ENCODE measurements around the gene HNRNPUL2. TPM values are rescaled to one million over a fixed set of nuclear protein-coding genes. Genes with fewer than 3 reads are reported as not detected.
"Not testable (repeated sequence)": the region's sequence is repeated elsewhere in the genome, so short reads cannot be mapped to it uniquely, and the experiment has no call there.

HNRNPUL2 gene
- total RNA-seq, 2 experiments from 2014 or later, result 56.0 to 62.3 TPM

DNA sequence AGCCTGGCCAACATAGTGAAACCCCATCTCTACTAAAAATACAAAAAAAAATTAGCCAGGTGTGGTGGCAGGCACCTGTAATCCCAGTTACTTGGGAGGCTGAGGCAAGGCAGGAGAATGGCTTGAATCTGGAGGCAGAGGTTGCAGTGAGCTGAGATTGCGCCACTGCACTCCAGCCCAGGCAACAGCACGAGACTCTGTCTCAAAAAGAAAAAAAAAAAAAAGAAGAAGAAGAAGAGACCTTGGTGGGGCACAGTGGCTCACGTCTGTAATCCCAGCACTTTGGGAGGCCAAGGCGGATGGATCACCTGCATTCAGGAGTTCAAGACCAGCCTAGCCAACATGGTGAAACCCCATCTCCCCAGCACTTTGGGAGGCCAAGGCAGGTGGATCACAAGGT, 23.3 kb downstream of the HNRNPUL2 start:
- CTCF ChIA-PET, result interaction anchor here (0.6 kb wide), 1 partner anchor 63 kb away, joined by 3 read pairs; no protein-coding TSS in a partner anchor
- H3K9me3 Mint-ChIP-seq; DNase-seq; POLR2A ChIA-PET; H3K27ac Mint-ChIP-seq; H3K27me3 Mint-ChIP-seq; H3K4me3 Mint-ChIP-seq; intact Hi-C loops (cut with micrococcal nuclease): not testable (repeated sequence)
- Mint-ChIP-seq H3K36me3 (peaks cover 20% of the 10 kb centered on the region), H3K4me1 (ENCODE audit: low read depth) (peaks cover 39% of the 10 kb centered on the region)

- CTCF ChIA-PET, result interaction anchor here (1.6 to 1.9 kb wide), 2 partner anchors 8 to 21 kb away, joined by 5 to 9 read pairs; no protein-coding TSS in a partner anchor
- Mint-ChIP-seq H3K4me3 (no peak overlapping the region), H3K9me3 (no peaks in the 10 kb centered on the region), H3K4me1 (ENCODE audit: low read depth) (peaks cover 24% of the 10 kb centered on the region), H3K27ac (no peak overlapping the region), H3K36me3 (peaks cover 18% of the 10 kb centered on the region), H3K27me3 (no peaks in the 10 kb centered on the region)
- intact Hi-C loops (cut with micrococcal nuclease), result no loop called here
- DNase-seq, result peak; percentile 33
- POLR2A ChIA-PET, result no interaction called here
Measured at GRCh38 chr11:62702246-62702645, 25.0 kb downstream of the HNRNPUL2 start.

DNA sequence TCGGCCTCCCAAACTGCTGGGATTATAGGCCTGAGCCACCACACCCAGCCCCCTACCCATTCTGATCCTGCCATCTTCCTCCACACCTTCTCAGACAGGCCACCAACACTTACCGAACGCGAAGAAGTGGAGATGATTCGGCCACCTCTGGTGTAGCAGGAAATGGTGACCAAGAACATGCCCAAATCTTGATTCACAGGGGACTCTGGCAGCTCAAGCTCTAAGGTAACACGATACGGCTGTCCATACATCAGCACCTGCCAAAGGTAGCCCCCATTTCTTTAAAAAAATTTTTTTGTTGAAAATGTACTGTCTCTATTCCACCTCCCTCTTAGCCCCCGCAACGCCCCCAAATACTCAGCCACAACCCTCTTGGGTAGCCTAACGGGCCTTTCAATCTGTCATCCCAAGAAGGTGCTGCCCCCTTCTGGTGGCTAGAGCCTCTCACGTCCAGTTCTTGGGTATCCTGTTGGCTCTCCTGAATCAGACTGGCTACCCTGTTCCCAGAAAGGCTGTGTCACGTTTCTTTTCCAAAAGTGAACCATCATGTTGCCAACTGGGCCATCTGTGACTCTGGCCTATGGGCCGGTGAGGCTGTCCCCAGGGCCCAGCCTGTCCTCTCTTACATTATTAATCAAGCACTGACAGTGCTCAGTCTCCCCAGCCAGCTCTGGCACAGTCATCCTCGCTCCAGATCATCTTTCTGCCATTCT, 32.6 kb downstream of the HNRNPUL2 start:
- intact Hi-C loops (cut with micrococcal nuclease), result loop anchor here (1.0 to 5.0 kb wide), 3 partner anchors 82 to 314 kb away; partner anchors contain the start of genes EML3 and ROM1
- no peak overlapping the region for H3K27ac Mint-ChIP-seq
- peaks cover 20% of the 10 kb centered on the region for H3K36me3 Mint-ChIP-seq

GRCh38 chr11:62693624-62694023, 33.6 kb downstream of the HNRNPUL2 start:
- not testable (repeated sequence) for DNase-seq; H3K4me3 Mint-ChIP-seq; H3K9me3 Mint-ChIP-seq; H3K27me3 Mint-ChIP-seq; H3K27ac Mint-ChIP-seq; H3K4me1 Mint-ChIP-seq (ENCODE audit: low read depth)
- intact Hi-C loops (cut with micrococcal nuclease), result loop anchor here (1.0 to 5.0 kb wide), 3 partner anchors 81 to 313 kb away; partner anchors contain the start of genes EML3 and ROM1
- ChIA-PET POLR2A (interaction anchor here (1.1 kb wide), 2 partner anchors 16 to 22 kb away, joined by 3 read pairs; partner anchors contain the start of genes LBHD1 and UQCC3), CTCF (interaction anchor here (0.7 to 2.7 kb wide), 27 partner anchors 9 to 299 kb away, joined by 3 to 32 read pairs (median 5); partner anchors contain the start of genes C11orf98, CSKMT, EEF1G and HNRNPUL2)
- peaks cover 22% of the 10 kb centered on the region for H3K36me3 Mint-ChIP-seq

More for the DNA sequence above, 32.6 kb downstream of the HNRNPUL2 start:
- H3K27me3 Mint-ChIP-seq, result no peaks in the 10 kb centered on the region
- peaks cover 5% of the 10 kb centered on the region for H3K4me1 Mint-ChIP-seq (ENCODE audit: low read depth)
- H3K9me3 Mint-ChIP-seq, result no peaks in the 10 kb centered on the region
- H3K4me3 Mint-ChIP-seq, result no peak overlapping the region
- CTCF ChIA-PET, result interaction anchor here (0.5 to 2.7 kb wide), 40 partner anchors 8 to 313 kb away, joined by 3 to 32 read pairs (median 4); partner anchors contain the start of genes C11orf98, CSKMT, EEF1G and HNRNPUL2
- peak; percentile 81 for DNase-seq
- POLR2A ChIA-PET, result interaction anchor here (1.5 kb wide), 1 partner anchor 103 kb away, joined by 4 read pairs; the partner anchor contains the start of gene TUT1

DNA sequence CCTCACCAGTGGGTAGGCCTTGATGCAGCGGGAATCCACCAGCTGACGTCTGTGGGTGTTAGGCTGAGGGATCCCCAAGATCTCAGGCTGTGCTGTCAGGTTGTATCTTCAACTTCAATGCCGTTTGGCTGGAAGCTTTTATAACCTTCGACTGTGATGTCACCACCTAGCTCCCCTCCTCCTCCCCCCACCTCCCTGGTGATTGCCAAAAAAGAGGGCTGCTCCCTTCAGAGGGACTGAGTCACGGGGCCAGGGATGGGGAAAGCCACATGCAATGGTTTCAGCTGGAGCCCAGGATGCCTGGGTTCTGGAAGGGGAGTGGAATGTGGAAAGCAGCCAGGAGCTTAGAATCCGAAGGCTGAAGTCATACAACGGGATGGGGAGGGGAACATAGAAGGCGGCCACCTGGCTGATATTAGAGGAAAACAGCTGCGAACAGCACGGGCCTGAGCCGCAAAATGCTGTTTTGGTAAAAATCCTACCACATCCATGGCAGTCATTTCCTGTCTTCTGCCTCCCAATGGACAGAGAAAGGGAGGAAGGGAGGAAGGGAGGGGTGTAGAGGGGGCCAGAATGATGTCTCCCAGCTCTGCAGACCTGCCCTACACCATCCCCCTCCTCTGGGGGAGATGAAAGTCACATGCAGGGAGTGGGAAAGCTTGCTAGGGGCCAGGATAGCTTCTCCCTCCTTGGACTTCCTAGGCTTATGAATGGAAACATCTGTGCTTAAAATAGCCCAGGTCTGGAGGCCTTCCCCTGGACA, 37.7 kb downstream of the HNRNPUL2 start, which contains the start of gene LRRN4CL:
TSS of gene LRRN4CL (minus strand) at position 110 of the 763 bp plus-strand sequence. CDS start 1,022 bp downstream, outside the sequence.
- intact Hi-C loops (cut with micrococcal nuclease), result loop anchor here (5.0 kb wide), 1 partner anchor 77 kb away; the partner anchor contains the start of genes EML3 and ROM1

DNA sequence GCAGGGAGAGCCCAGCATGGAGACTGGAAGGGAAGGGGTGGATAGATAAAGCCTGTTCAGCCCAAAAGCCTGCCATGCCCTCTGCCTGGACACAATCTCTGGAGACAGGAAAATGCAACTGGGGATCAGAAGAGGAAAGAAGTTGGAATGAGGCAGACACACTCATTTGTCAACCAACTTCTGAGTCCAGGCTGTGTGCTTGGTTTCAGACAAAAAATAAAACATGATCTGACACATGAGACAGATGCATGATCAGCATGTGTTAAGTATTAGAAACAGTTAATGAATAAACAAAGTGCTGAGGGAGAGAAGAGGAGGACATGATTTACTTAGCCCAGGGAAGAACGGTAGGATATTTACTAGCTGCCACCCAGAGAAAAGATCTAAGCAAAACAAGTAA, 38.8 kb downstream of the HNRNPUL2 start:
- CTCF ChIA-PET, result no interaction called here
- Mint-ChIP-seq H3K4me3 (no peak overlapping the region), H3K36me3 (peaks cover 18% of the 10 kb centered on the region), H3K4me1 (ENCODE audit: low read depth) (no peaks in the 10 kb centered on the region), H3K9me3 (no peaks in the 10 kb centered on the region), H3K27ac (no peak overlapping the region), H3K27me3 (peaks cover 8% of the 10 kb centered on the region)
- POLR2A ChIA-PET, result no interaction called here
- DNase-seq, result no peak
- intact Hi-C loops (cut with micrococcal nuclease), result no loop called here

More for the DNA sequence above, 37.7 kb downstream of the HNRNPUL2 start, which contains the start of gene LRRN4CL:
- Mint-ChIP-seq H3K4me3 (no peak within 1 kb of the TSS), H3K27me3 (peaks cover 8% of the 10 kb centered on the region), H3K36me3 (peaks cover 21% of the 10 kb centered on the region), H3K27ac (no peak within 1 kb of the TSS), H3K9me3 (no peaks in the 10 kb centered on the region), H3K4me1 (ENCODE audit: low read depth) (peaks cover under 1% of the 10 kb centered on the region)
- CTCF ChIA-PET, result interaction anchor here (1.0 to 1.7 kb wide), 4 partner anchors 9 to 265 kb away, joined by 3 to 5 read pairs (median 4); partner anchors contain the start of gene ZBTB3
- DNase-seq, result no peak
- POLR2A ChIA-PET, result interaction anchor here (0.6 to 1.2 kb wide), 3 partner anchors 16 to 97 kb away, joined by 3 to 4 read pairs (median 3); no protein-coding TSS in a partner anchor

- DNase-seq, result no peak
- Mint-ChIP-seq H3K4me1 (ENCODE audit: low read depth) (no peaks in the 10 kb centered on the region), H3K27ac (no peak overlapping the region), H3K27me3 (peaks cover 8% of the 10 kb centered on the region), H3K9me3 (no peaks in the 10 kb centered on the region), H3K36me3 (peaks cover 15% of the 10 kb centered on the region), H3K4me3 (no peak overlapping the region)
- intact Hi-C loops (cut with micrococcal nuclease), result no loop called here
- CTCF ChIA-PET, result no interaction called here
- POLR2A ChIA-PET, result no interaction called here
Measured at GRCh38 chr11:62687508-62688396, 39.5 kb downstream of the HNRNPUL2 start.

- H3K4me1 Mint-ChIP-seq (ENCODE audit: low read depth), result peaks cover 19% of the 10 kb centered on the region
- CTCF ChIA-PET, result interaction anchor here (3.2 kb wide), 1 partner anchor 12 kb away, joined by 32 read pairs; no protein-coding TSS in a partner anchor
- no peak for DNase-seq
- H3K9me3 Mint-ChIP-seq, result no peaks in the 10 kb centered on the region
- POLR2A ChIA-PET, result no interaction called here
- no peak overlapping the region for H3K4me3 Mint-ChIP-seq
- peaks cover 3% of the 10 kb centered on the region for H3K27me3 Mint-ChIP-seq
- intact Hi-C loops (cut with micrococcal nuclease), result no loop called here
- H3K36me3 Mint-ChIP-seq, result peaks cover 4% of the 10 kb centered on the region
- no peak overlapping the region for H3K27ac Mint-ChIP-seq
Measured at GRCh38 chr11:62682518-62682917, 44.7 kb downstream of the HNRNPUL2 start.

DNA sequence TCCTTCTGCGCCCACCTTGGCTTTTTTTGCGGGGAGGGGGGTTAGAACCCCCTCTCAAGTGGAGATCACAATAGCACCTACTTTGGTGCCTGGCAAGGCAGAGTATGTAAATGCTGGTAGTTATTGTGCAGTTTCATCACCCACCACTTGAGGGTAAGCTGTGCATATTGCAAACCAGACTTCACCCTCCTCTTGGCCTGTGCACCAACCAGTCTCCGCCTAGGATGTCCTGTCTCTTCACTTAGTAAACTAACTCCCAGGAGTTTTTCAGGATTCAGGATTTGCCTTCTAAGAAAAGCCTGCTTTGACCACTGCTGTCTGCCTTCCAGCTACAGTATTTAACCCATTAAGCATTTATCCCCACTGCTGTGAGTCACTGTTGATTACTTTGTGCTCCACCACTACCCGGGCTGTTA, 46.4 kb downstream of the HNRNPUL2 start:
- peak overlapping the region; percentile 60 for H3K27ac Mint-ChIP-seq
- H3K9me3 Mint-ChIP-seq, result no peaks in the 10 kb centered on the region
- CTCF ChIA-PET, result interaction anchor here (0.7 to 3.4 kb wide), 16 partner anchors 9 to 710 kb away, joined by 3 to 32 read pairs (median 4); partner anchors contain the start of genes C11orf98, CSKMT, LRRN4CL and POLR2G
- peaks cover 31% of the 10 kb centered on the region for H3K4me1 Mint-ChIP-seq (ENCODE audit: low read depth)
- no peak overlapping the region for H3K4me3 Mint-ChIP-seq
- intact Hi-C loops (cut with micrococcal nuclease), result loop anchor here (1.0 kb wide), 1 partner anchor 88 kb away; no protein-coding TSS in a partner anchor
- peaks cover 14% of the 10 kb centered on the region for H3K36me3 Mint-ChIP-seq
- peak; percentile 57 for DNase-seq
- POLR2A ChIA-PET, result interaction anchor here (0.6 to 2.2 kb wide), 8 partner anchors 9 to 196 kb away, joined by 3 to 11 read pairs (median 4); partner anchors contain the start of genes HNRNPUL2, INTS5, LBHD1 and TTC9C
- H3K27me3 Mint-ChIP-seq, result no peaks in the 10 kb centered on the region

DNA sequence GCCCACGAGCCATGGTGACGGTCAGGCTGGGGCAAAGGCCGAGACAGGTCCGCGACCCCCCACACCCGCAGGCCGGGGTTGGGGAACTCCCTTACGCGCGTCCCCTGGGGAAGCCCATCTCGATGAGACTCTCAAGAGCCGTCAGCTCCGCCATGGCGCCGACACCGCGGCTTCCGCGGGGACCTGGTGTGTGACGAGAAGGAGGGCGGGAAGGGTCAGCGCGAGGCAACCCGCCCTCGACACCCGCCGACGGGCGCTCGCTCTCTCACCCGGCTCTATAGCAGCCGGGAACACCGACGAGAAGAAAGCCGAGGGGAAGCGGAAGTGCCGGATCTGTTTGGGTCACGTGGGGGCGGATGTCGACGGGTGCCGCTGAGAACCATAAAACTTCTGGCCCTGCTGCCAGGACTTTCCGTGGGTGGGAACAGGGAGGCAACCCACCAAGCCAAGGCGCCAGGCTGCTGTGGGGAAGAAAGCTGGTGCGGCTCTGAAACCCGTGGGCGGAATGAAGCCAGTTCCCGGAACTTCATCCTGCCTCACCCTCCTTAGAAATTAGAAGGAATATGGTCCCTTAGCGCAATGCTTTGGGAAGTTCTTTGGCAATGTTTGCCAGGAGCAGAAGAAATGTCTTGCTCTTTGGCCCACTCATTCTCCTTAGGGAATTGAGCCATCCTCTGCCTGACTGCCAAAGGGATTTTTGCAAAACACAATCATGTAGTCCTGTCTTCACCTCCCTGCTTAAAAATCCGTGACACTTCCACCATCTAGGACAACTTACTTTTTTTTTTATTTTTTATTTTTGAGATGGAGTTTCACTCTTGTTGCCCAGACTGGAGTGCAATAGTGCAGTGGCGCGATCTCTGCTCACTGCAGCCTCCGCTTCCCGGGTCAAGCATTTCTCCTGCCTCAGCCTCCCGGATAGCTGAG, 48.2 kb downstream of the HNRNPUL2 start, which contains the start of gene UBXN1:
TSS of gene UBXN1 (minus strand) at position 304 of the 927 bp plus-strand sequence. CDS start at position 154, 150 bp downstream.
- no peaks in the 10 kb centered on the region for H3K27me3 Mint-ChIP-seq
- H3K27ac Mint-ChIP-seq, result peak within 1 kb of the TSS; percentile 90
- ChIA-PET CTCF (interaction anchor here (1.0 to 3.4 kb wide), 6 partner anchors 14 to 255 kb away, joined by 3 to 32 read pairs (median 14); partner anchors contain the start of genes C11orf98, CSKMT, TMEM179B and TUT1), POLR2A (interaction anchor here (0.6 to 1.4 kb wide), 2 partner anchors 14 to 181 kb away, joined by 3 to 14 read pairs; partner anchors contain the start of genes C11orf98 and CSKMT)
- H3K36me3 Mint-ChIP-seq, result peaks cover 18% of the 10 kb centered on the region
- no peaks in the 10 kb centered on the region for H3K9me3 Mint-ChIP-seq
- H3K4me3 Mint-ChIP-seq, result peak within 1 kb of the TSS; percentile 86
- peaks cover 35% of the 10 kb centered on the region for H3K4me1 Mint-ChIP-seq (ENCODE audit: low read depth)
- intact Hi-C loops (cut with micrococcal nuclease), result loop anchor here (1.0 to 10.0 kb wide), 2 partner anchors 8 to 254 kb away; partner anchors contain the start of gene UQCC3
- DNase-seq, result peak; percentile 94

Measured in activated CD4-positive, alpha-beta memory T cell treated with anti-CD3 and anti-CD28 coated beads for 36 hours (primary cell).